HG03457 (cell line): ENCODE results near the gene KCNQ1.

ENCODE experiments used
- ATAC-seq: cut with Tn5 transposase; IDR thresholded peaks from one replicate; pipeline ENCODE4 v1.9.1; 2021; ENCODE audit warnings: moderate number of reproducible peaks; ENCODE audit not compliant: unreplicated experiment

The KCNQ1 gene

GRCh38 chr11:2507945-2508749 lies 63.3 kb downstream of the KCNQ1 start:
- ATAC-seq: no peak

- ATAC-seq: no peak
Measured at GRCh38 chr11:2508793-2509192, 64.0 kb downstream of the KCNQ1 start.

- no peak for ATAC-seq
Measured at GRCh38 chr11:2509481-2510001, 64.7 kb downstream of the KCNQ1 start.

- ATAC-seq: no peak
Measured at GRCh38 chr11:2510626-2511402, 66.0 kb downstream of the KCNQ1 start.

GRCh38 chr11:2511421-2512369 lies 66.9 kb downstream of the KCNQ1 start:
- ATAC-seq: no peak

- no peak for ATAC-seq
Measured at GRCh38 chr11:2512431-2513407, 67.9 kb downstream of the KCNQ1 start.

- ATAC-seq: no peak
Measured at GRCh38 chr11:2513441-2513840, 68.6 kb downstream of the KCNQ1 start.

GRCh38 chr11:2515401-2516275 lies 70.8 kb downstream of the KCNQ1 start:
- ATAC-seq: no peak

- no peak for ATAC-seq
Measured at GRCh38 chr11:2516276-2517015, 71.6 kb downstream of the KCNQ1 start.

- no peak for ATAC-seq
Measured at GRCh38 chr11:2517016-2517385, 72.2 kb downstream of the KCNQ1 start.

GRCh38 chr11:2517386-2518064 lies 72.7 kb downstream of the KCNQ1 start:
- ATAC-seq: no peak

GRCh38 chr11:2518111-2518982 lies 73.5 kb downstream of the KCNQ1 start:
- ATAC-seq: no peak

- ATAC-seq: no peak
Measured at GRCh38 chr11:2518983-2519340, 74.2 kb downstream of the KCNQ1 start.

GRCh38 chr11:2519517-2519861 lies 74.7 kb downstream of the KCNQ1 start:
- no peak for ATAC-seq

GRCh38 chr11:2519862-2520735 lies 75.3 kb downstream of the KCNQ1 start:
- no peak for ATAC-seq

GRCh38 chr11:2520736-2521035 lies 75.9 kb downstream of the KCNQ1 start:
- ATAC-seq: no peak
